Activated CD4-positive, CD25-positive, alpha-beta regulatory T cell treated with anti-CD3 and anti-CD28 coated beads, Interleukin-2, amount 50 U/mL, for 24 hours (primary cell): ENCODE data around the gene DLX1.
"Not testable (repeated sequence)": the region's sequence is repeated elsewhere in the genome, so short reads cannot be mapped to it uniquely, and the experiment has no call there.

ENCODE experiments used
- ATAC-seq, 2 donors: fragments of 150-1000 bp; cut with Tn5 transposase; one replicate each; pipeline ENCODE4 v1.10.0; 2021; ENCODE audit warnings: mild to moderate bottlenecking in 1 of 2, moderate library complexity in 1 of 2

DLX1 gene

GRCh38 chr2:172085460-172086159 lies at the start of gene DLX1:
Gene DLX1 (plus strand): TSS chr2:172085507. CDS start chr2:172085678, 171 bp downstream.
- ATAC-seq = no peak

GRCh38 chr2:172038121-172038520 lies 47.2 kb upstream of the DLX1 start:
- no peak for ATAC-seq

GRCh38 chr2:172038604-172039003 lies 46.7 kb upstream of the DLX1 start:
- no peak for ATAC-seq

GRCh38 chr2:172039011-172039704 lies 46.1 kb upstream of the DLX1 start:
- no peak for ATAC-seq

- no peak for ATAC-seq
These were observed 45.0 kb upstream of the DLX1 start for GRCh38 chr2:172040311-172040710.

- no peak for ATAC-seq
These were observed 39.1 kb upstream of the DLX1 start for GRCh38 chr2:172046080-172046678.

- no peak for ATAC-seq
These were observed 38.3 kb upstream of the DLX1 start for GRCh38 chr2:172046866-172047565.

- no peak for ATAC-seq
These were observed 37.5 kb upstream of the DLX1 start for GRCh38 chr2:172047566-172048507.

- no peak for ATAC-seq
These were observed 36.5 kb upstream of the DLX1 start for GRCh38 chr2:172048508-172049503.

- no peak for ATAC-seq
These were observed 35.7 kb upstream of the DLX1 start for GRCh38 chr2:172049567-172050120.

GRCh38 chr2:172050479-172051125 lies 34.7 kb upstream of the DLX1 start:
- no peak for ATAC-seq

- no peak for ATAC-seq
These were observed 33.0 kb upstream of the DLX1 start for GRCh38 chr2:172052000-172052983.

GRCh38 chr2:172053486-172053885 lies 31.8 kb upstream of the DLX1 start:
- ATAC-seq = no peak

GRCh38 chr2:172056293-172056692 lies 29.0 kb upstream of the DLX1 start:
- ATAC-seq = no peak

- ATAC-seq = no peak
These were observed 26.6 kb upstream of the DLX1 start for GRCh38 chr2:172058660-172059059.

GRCh38 chr2:172060118-172060517 lies 25.2 kb upstream of the DLX1 start:
- ATAC-seq = not testable (repeated sequence)

GRCh38 chr2:172062402-172063004 lies 22.8 kb upstream of the DLX1 start:
- no peak for ATAC-seq

GRCh38 chr2:172063446-172063845 lies 21.9 kb upstream of the DLX1 start:
- no peak for ATAC-seq
